Effector memory CD4-positive, alpha-beta T cell (primary cell): Measurements from ENCODE around the gene PRAF2.

Source experiments
- DNase-seq, 3 donors: peaks; one replicate each; pipeline ENCODE4 v3.0.0-alpha.2; 2020
- H3K27ac ChIP-seq: 2 replicates; pipeline ENCODE4 v1.7.0; 2013; ENCODE audit warnings: mild to moderate bottlenecking, low read length, moderate library complexity; ENCODE audit not compliant: insufficient read depth, poor library complexity, severe bottlenecking
- H3K27me3 ChIP-seq: replicated peaks from 2 replicates; pipeline ENCODE4 v1.7.0; 2013; ENCODE audit warnings: mild to moderate bottlenecking, low read length; ENCODE audit not compliant: insufficient read depth, control insufficient read depth, poor library complexity, severe bottlenecking
- H3K36me3 ChIP-seq: 2 replicates; pipeline ENCODE4 v1.7.0; 2013; ENCODE audit warnings: mild to moderate bottlenecking, low read length, moderate library complexity; ENCODE audit not compliant: control insufficient read depth, insufficient read depth
- H3K4me1 ChIP-seq: 2 replicates; pipeline ENCODE4 v1.7.0; 2013; ENCODE audit warnings: low read length, mild to moderate bottlenecking; ENCODE audit not compliant: control insufficient read depth, insufficient read depth, poor library complexity, severe bottlenecking
- H3K4me3 ChIP-seq: 2 replicates; pipeline ENCODE4 v1.7.0; 2013; ENCODE audit warnings: low read length, low read depth, mild to moderate bottlenecking; ENCODE audit not compliant: insufficient read depth, poor library complexity, severe bottlenecking
- H3K9me3 ChIP-seq: 2 replicates; pipeline ENCODE4 v1.7.0; 2013; ENCODE audit warnings: mild to moderate bottlenecking, low read length, moderate library complexity; ENCODE audit not compliant: control insufficient read depth

The PRAF2 gene

DNA sequence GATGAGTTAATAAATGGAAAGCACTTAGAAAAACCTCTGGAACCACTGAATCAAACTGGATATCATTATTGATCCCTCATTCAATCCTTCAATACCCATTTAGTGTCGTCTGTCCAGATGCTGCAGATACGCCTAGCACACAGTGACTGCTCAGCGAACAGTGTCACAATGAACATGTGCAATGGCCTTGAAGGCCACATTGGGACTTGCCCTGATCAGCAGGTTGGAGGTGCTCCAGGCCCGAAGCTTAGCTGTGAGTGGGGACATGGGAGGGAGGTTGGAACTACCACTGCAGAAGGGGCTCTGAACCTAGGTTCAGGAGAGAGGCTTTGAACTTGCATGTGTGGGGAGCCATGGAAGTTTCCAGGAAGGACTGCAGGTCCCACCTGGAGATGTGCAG lies 32.5 kb upstream of the PRAF2 start:
- DNase-seq, result no peak
- Histone ChIP-seq H3K9me3 (no peaks in the 10 kb centered on the region), H3K27me3 (no peaks in the 10 kb centered on the region), H3K4me3 (no peak overlapping the region), H3K27ac (no peak overlapping the region), H3K36me3 (no peaks in the 10 kb centered on the region), H3K4me1 (no peaks in the 10 kb centered on the region)

DNA sequence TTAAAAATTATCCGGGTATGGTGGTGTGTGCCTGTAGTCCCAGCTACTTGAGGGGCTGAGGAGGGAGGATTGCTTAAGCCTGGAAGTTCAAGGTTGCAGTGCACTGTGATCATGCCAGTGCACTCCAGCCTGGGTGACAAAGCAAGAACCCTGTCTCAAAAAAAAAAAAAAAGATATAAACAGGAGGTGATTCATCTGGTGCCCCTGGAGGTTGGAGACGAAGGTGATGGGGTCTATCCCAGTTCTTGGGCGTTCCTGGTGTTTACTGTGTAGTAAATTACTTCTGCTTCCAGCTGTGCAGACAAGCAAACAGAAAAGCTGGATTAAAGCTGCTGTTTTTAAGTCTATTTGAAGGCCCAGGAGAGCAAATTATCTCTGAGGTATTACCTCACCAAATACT lies 29.8 kb upstream of the PRAF2 start:
- H3K27me3 ChIP-seq, result no peaks in the 10 kb centered on the region
- no peaks in the 10 kb centered on the region for H3K9me3 ChIP-seq
- H3K27ac ChIP-seq, result no peak overlapping the region
- H3K4me3 ChIP-seq, result no peak overlapping the region
- DNase-seq, result no peak
- H3K36me3 ChIP-seq, result no peaks in the 10 kb centered on the region
- no peaks in the 10 kb centered on the region for H3K4me1 ChIP-seq

DNA sequence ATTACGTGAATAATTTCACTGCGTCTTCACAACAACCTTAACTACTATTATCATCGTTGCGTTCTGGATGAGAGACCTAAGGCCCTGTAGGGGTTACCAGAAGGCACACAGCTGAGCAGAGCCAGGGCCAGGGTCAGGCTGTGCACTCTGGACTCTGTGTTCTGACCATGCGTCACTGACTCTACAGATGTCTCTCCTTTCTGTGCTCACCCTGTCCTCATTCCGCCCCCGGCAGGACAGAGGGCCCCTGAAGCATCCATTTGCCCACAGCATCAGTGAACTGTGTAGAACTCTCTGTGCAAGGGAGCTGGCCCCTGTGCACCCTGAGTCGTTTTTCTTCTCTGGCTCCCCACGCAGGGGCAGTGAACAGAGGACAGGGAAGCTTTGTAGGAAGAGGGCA lies 28.4 kb upstream of the PRAF2 start:
- Histone ChIP-seq H3K36me3 (no peaks in the 10 kb centered on the region), H3K27me3 (no peaks in the 10 kb centered on the region), H3K4me1 (no peaks in the 10 kb centered on the region), H3K27ac (no peak overlapping the region), H3K4me3 (no peak overlapping the region), H3K9me3 (no peaks in the 10 kb centered on the region)
- no peak for DNase-seq

DNA sequence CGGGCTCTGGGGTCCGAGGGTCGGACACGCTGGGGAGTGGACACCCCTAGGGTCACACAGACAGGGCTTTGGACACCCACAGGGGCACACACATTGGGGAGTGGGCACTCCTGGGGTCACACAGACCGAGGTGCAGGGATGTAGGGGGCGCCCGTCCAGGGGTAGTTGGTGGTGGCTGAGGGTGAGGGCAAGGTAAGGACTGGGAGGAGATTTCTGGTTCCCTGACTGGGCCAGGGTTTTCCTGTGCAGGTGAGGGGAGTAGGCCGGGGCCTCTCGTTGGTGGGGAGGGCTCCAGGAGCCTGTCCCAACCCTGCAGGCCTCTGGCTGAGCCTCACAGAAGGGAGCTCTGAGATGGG lies 27.8 kb upstream of the PRAF2 start:
- peak overlapping the region; percentile 71 for H3K27ac ChIP-seq
- DNase-seq, result no peak

DNA sequence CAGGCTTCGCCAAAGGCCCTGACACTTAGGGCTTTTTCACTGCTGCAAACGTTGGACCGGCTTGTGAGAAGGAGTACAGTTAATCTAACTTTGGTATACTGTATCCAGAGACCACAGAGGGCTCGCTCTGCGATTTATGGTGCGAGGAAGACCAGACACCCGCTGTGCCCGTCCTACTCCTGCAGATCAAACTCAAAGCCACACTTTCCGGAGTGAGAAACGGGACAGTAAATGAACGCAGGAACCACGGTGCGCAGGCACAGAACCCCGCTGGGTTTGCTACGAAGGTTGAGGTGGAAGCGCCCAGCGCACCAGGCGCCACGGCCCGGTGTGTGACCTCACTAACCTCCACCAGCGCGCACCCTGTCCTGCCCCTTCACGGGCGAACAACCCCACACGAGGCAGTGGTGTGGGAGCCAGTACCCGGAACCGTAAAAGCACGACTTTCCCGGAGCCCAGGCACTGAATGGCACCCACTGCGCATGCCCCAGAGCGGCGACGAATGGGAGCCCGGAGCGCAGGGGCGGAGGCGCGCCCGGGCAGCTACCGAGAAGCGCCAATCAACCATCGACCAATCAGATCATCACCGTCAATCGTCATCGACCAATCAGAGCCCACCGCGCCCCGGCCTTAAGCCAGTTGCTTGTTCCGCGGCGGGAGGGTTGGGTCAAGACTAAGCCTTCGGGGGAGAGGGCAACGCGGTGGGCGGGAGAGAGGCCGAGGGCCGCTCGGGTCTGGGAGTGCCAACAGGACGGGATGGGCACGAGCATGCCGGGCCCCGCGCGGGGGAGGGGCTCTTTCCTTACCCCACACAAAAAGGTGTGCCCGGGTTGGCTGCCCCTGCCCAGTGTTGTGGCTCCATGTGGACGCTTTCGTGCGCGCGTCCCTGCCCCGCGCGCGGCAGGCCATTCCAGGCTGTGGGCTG lies 27.2 kb upstream of the PRAF2 start:
- Histone ChIP-seq H3K27me3 (no peaks in the 10 kb centered on the region), H3K36me3 (no peaks in the 10 kb centered on the region), H3K4me1 (no peaks in the 10 kb centered on the region), H3K4me3 (peak overlapping the region; percentile 59), H3K9me3 (no peaks in the 10 kb centered on the region), H3K27ac (peak overlapping the region; percentile 71)
- peak; percentile 82 to 85 (median 84) for DNase-seq

More for the DNA sequence above, 27.8 kb upstream of the PRAF2 start:
- Histone ChIP-seq H3K9me3 (no peaks in the 10 kb centered on the region), H3K36me3 (no peaks in the 10 kb centered on the region), H3K4me1 (no peaks in the 10 kb centered on the region), H3K27me3 (no peaks in the 10 kb centered on the region), H3K4me3 (peak overlapping the region; percentile 59)

DNA sequence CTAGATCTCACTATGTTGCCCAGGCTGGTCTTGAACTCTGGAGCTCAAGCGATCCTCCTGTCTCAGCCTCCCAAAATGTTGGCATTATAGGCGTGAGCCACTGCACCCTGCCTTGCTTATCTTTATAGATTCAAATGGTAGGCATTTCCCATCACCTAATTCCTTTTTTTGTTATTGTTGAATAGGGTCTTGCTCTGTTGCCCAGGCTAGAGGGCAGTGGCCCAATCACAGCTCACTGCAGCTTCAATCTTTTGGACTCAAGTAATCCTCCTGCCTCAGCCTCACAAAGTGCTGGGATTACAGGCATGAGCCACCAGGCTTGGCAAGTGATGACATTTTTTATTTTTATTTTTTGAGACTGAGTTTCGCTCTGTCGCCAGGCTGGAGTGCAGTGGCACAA lies 22.6 kb upstream of the PRAF2 start:
- Histone ChIP-seq H3K9me3 (no peaks in the 10 kb centered on the region), H3K27ac (no peak overlapping the region), H3K27me3 (no peaks in the 10 kb centered on the region), H3K36me3 (no peaks in the 10 kb centered on the region), H3K4me3 (no peak overlapping the region), H3K4me1 (no peaks in the 10 kb centered on the region)
- no peak for DNase-seq

DNA sequence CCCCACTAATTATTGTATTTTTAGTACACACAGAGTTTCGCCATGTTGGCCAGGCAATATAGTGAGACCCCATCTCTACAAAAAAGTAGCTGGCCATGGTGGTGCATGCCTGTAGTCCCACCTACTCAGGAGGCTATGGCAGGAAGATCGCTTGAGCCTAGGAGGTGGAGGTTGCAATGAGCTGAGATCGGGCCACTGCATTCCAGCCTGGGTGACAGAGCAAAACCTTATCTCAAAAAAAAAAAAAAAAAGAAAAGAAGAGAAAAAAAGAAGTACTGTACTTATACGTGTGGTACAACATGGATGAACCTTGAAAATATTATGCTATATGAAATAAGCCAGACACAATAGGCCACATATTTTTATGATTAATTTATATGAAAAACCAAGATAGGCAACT lies 15.8 kb upstream of the PRAF2 start:
- DNase-seq, result no peak
- Histone ChIP-seq H3K36me3 (no peaks in the 10 kb centered on the region), H3K9me3 (no peaks in the 10 kb centered on the region), H3K4me3 (no peak overlapping the region), H3K27me3 (no peaks in the 10 kb centered on the region), H3K27ac (no peak overlapping the region), H3K4me1 (no peaks in the 10 kb centered on the region)

DNA sequence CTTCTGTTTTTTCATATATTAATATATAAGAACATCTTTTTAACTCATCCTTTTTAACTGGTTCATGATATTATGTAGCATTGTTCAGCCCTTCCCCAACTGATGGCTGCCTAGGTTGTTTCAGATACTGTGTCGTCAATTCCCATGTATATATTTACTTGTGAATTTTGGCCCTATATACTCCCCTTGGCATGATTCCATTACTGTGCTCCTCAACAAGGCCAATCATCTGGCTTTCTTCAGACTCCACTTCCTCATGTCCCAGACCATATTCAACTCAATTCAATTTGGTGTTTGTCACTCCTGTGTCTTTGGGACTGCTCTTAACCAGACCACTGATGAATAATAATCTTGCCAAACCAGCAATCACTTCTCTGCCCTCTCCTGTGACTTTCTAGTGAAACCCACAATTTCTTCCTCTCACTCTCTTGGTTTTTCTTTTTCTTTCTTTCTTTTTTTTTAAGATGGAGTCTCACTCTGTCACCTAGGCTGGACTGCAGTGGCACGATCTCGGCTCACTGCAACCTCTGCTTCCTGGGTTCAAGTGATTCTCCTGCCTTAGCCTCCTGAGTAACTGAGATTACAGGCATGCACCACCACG lies 8.6 kb upstream of the PRAF2 start:
- no peak for DNase-seq
- Histone ChIP-seq H3K27me3 (no peaks in the 10 kb centered on the region), H3K36me3 (no peaks in the 10 kb centered on the region), H3K4me3 (no peak overlapping the region), H3K27ac (no peak overlapping the region), H3K4me1 (no peaks in the 10 kb centered on the region), H3K9me3 (no peaks in the 10 kb centered on the region)

DNA sequence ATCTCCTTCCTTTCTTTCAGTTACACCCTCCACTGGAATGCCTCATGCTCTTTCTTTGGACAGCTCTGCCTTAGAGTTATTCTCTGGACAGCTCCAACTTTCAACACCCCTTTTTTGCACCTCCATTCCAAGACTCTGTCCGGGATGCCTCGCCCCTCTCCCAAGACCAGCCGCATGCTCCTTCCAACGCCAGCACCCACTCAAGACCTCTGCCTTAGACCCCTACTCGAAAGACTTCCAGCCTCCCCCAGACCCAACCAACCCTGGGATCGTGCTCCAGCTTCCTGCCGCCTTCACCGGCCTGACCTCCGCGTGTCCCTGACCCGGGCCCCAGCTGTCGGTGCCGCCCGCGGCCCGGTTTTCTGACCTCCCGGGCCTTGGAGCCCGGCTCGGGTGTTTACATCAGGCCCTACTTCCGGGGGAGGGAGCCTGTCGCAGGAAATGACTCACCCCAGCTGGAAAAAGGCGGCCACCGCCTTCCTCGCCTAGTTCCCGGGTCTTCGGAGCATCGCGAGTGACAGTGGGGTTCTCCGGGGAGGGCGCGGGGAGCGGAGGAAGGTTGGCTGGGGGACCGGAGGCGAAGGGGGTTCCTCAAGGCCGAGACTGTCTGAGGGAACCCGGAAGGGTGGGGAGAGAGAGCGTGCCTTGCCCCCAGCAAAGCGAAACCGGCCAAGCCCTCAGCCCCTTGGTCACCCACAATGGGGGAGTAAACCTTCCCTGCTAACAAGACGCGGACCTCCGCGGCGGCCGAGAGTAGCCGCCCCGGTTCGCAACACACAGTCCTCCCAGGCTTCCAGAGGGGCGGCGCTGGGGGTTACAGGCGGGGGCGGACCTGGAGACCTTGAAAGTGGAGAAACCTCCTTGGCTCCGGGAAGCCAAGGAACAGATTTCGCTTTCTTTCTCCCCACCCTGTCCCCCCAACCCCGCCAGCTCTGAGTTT lies 6.0 kb upstream of the PRAF2 start, which contains the start of gene WDR45:
TSS of gene WDR45 (minus strand) at position 399 of the 940 bp plus-strand sequence. CDS start 1,792 bp downstream, outside the sequence.
- peak within 1 kb of the TSS; percentile 78 for H3K4me3 ChIP-seq
- H3K27me3 ChIP-seq, result no peaks in the 10 kb centered on the region

More for the DNA sequence above, 6.0 kb upstream of the PRAF2 start, which contains the start of gene WDR45:
- Histone ChIP-seq H3K36me3 (no peaks in the 10 kb centered on the region), H3K4me1 (no peaks in the 10 kb centered on the region), H3K27ac (peak within 1 kb of the TSS; percentile 91), H3K9me3 (no peaks in the 10 kb centered on the region)
- peak; percentile 61 to 65 (median 61) for DNase-seq
